AG04449 (cell line): ENCODE results near the gene HOXA10.

Experiments used
- CTCF ChIA-PET: fragments of 350-600 bp; formaldehyde crosslinking; extraction: SDS; loops from one replicate; lab custom pipeline; 2021; ENCODE audit warnings: antibody characterized with exemption; lab: Yijun Ruan, JAX
- POLR2A ChIA-PET: fragments of 400-600, 350-600 bp; formaldehyde crosslinking; extraction: SDS; loops from one replicate; lab custom pipeline; 2020; ENCODE audit warnings: antibody characterized with exemption, inconsistent platforms; lab: Yijun Ruan, JAX
- DNase-seq: peaks from one replicate; pipeline ENCODE4 v3.0.0-alpha.2; 2010; ENCODE audit warnings: low read depth, low spot score
- H3K4me3 ChIP-seq: 2 replicates; pipeline ENCODE4 v1.5.1; 2011; ENCODE audit warnings: low read depth, mild to moderate bottlenecking, control low read depth, low read length
- CTCF ChIP-seq: IDR thresholded peaks from one replicate; pipeline ENCODE4 v1.5.1; 2011; ENCODE audit warnings: mild to moderate bottlenecking, moderate library complexity, low read length, control low read depth, inconsistent platforms; ENCODE audit not compliant: insufficient read depth; ENCODE audit errors: missing control alignments

Gene HOXA10

GRCh38 chr7:27179030-27179429 lies 4.9 kb upstream of the HOXA10 start:
- DNase-seq: no peak
- CTCF ChIA-PET: interaction anchor here (0.8 to 9.5 kb wide), 25 partner anchors 9 to 1286 kb away, joined by 3 to 117 read pairs (median 4); partner anchors contain the start of genes HOXA3, HOXA7 and HOXA9
- no peak for TF ChIP-seq CTCF
- POLR2A ChIA-PET: interaction anchor here (0.7 to 4.8 kb wide), 6 partner anchors 10 to 1322 kb away, joined by 4 to 53 read pairs (median 8); partner anchors contain the start of gene HOXA9
- peak overlapping the region; percentile 75 for H3K4me3 ChIP-seq

GRCh38 chr7:27178366-27178765 lies 4.2 kb upstream of the HOXA10 start:
- CTCF ChIA-PET: interaction anchor here (1.1 to 9.5 kb wide), 11 partner anchors 9 to 1286 kb away, joined by 3 to 117 read pairs (median 5); partner anchors contain the start of genes HOXA7 and HOXA9
- TF ChIP-seq CTCF: no peak
- peak overlapping the region; percentile 75 for H3K4me3 ChIP-seq
- POLR2A ChIA-PET: interaction anchor here (0.7 to 4.8 kb wide), 5 partner anchors 9 to 1321 kb away, joined by 5 to 53 read pairs (median 10); partner anchors contain the start of gene HOXA9
- no peak for DNase-seq

- CTCF ChIA-PET: interaction anchor here (1.1 to 9.5 kb wide), 6 partner anchors 8 to 1285 kb away, joined by 4 to 117 read pairs (median 10); partner anchors contain the start of gene HOXA9
- DNase-seq: no peak
- POLR2A ChIA-PET: interaction anchor here (1.4 to 4.8 kb wide), 2 partner anchors 8 to 1321 kb away, joined by 6 to 53 read pairs; no protein-coding TSS in a partner anchor
Measured at GRCh38 chr7:27177795-27178320, 3.7 kb upstream of the HOXA10 start.

GRCh38 chr7:27176962-27177794 lies 3.1 kb upstream of the HOXA10 start:
- POLR2A ChIA-PET: interaction anchor here (2.2 to 4.8 kb wide), 2 partner anchors 8 to 11 kb away, joined by 13 to 53 read pairs; partner anchors contain the start of gene HOXA9
- CTCF ChIA-PET: interaction anchor here (0.9 to 9.5 kb wide), 6 partner anchors 8 to 1284 kb away, joined by 4 to 117 read pairs (median 8); partner anchors contain the start of gene HOXA9
- H3K4me3 ChIP-seq: peak overlapping the region; percentile 75

More at GRCh38 chr7:27177795-27178320, 3.7 kb upstream of the HOXA10 start:
- H3K4me3 ChIP-seq: peak overlapping the region; percentile 75
- no peak for TF ChIP-seq CTCF

GRCh38 chr7:27176524-27176845 lies 2.4 kb upstream of the HOXA10 start:
- DNase-seq: no peak
- TF ChIP-seq CTCF: no peak
- ChIA-PET CTCF (interaction anchor here (0.9 to 9.5 kb wide), 4 partner anchors 10 to 1284 kb away, joined by 4 to 117 read pairs (median 8); partner anchors contain the start of gene HOXA9), POLR2A (interaction anchor here (2.2 to 5.5 kb wide), 3 partner anchors 7 to 15 kb away, joined by 13 to 53 read pairs (median 33); partner anchors contain the start of gene HOXA9)
- H3K4me3 ChIP-seq: peak overlapping the region; percentile 75

More at GRCh38 chr7:27176962-27177794, 3.1 kb upstream of the HOXA10 start:
- no peak for TF ChIP-seq CTCF
- DNase-seq: no peak
